ENCODE results near the gene GNAT1. TPM values are rescaled to one million over a fixed set of nuclear protein-coding genes. Genes with fewer than 3 reads are reported as not detected.

GNAT1 gene
- total and polyA plus RNA-seq, 9 donors: not detected

- no peak overlapping the region for H3K27ac ChIP-seq
- intact Hi-C loops (cut with DNase I): no loop called here
- peaks cover 7% of the 10 kb centered on the region for H3K4me1 ChIP-seq (ENCODE audit: insufficient read depth)
- TF ChIP-seq EP300 (IDR thresholded peaks at IDR 0.05): no peak
- TF ChIP-seq CTCF (IDR thresholded peaks at IDR 0.05): no peak
- no peak for TF ChIP-seq POLR2A (IDR thresholded peaks at IDR 0.05)
- DNase-seq: no peak
- no peaks in the 10 kb centered on the region for H3K27me3 ChIP-seq
- peak overlapping the region; percentile 39 for H3K4me3 ChIP-seq
- 47 to 57% (median 54%) methylated on average over 13 of the region's 13 CpGs for WGBS, 3 donors
- no peaks in the 10 kb centered on the region for H3K36me3 ChIP-seq
- H3K9me3 ChIP-seq: no peaks in the 10 kb centered on the region
Observed at GRCh38 chr3:50155891-50156290, 35.5 kb upstream of the GNAT1 start.

- TF ChIP-seq POLR2A (IDR thresholded peaks at IDR 0.05): no peak
- Histone ChIP-seq H3K36me3 (no peaks in the 10 kb centered on the region), H3K9me3 (no peaks in the 10 kb centered on the region), H3K4me1 (ENCODE audit: insufficient read depth) (peaks cover 7% of the 10 kb centered on the region), H3K4me3 (peak overlapping the region; percentile 22), H3K27ac (no peak overlapping the region), H3K27me3 (no peaks in the 10 kb centered on the region)
- intact Hi-C loops (cut with DNase I): no loop called here
- DNase-seq: no peak
- 25 to 27% (median 26%) methylated on average over 20 of the region's 20 CpGs for WGBS, 3 donors
Observed at GRCh38 chr3:50156549-50157493, 34.6 kb upstream of the GNAT1 start.

GRCh38 chr3:50157827-50158529 lies 33.4 kb upstream of the GNAT1 start:
- Histone ChIP-seq H3K4me1 (ENCODE audit: insufficient read depth) (peaks cover 7% of the 10 kb centered on the region), H3K4me3 (no peak overlapping the region), H3K27ac (no peak overlapping the region), H3K36me3 (no peaks in the 10 kb centered on the region), H3K9me3 (no peaks in the 10 kb centered on the region), H3K27me3 (no peaks in the 10 kb centered on the region)
- 79 to 86% (median 85%) methylated on average over 12 of the region's 12 CpGs for WGBS, 3 donors
- intact Hi-C loops (cut with DNase I): no loop called here
- no peak for DNase-seq
- TF ChIP-seq CTCF (IDR thresholded peaks at IDR 0.05): no peak
- TF ChIP-seq EP300 (IDR thresholded peaks at IDR 0.05): no peak
- TF ChIP-seq POLR2A (IDR thresholded peaks at IDR 0.05): no peak

- Histone ChIP-seq H3K27me3 (no peaks in the 10 kb centered on the region), H3K27ac (no peak overlapping the region), H3K4me1 (ENCODE audit: insufficient read depth) (peaks cover 9% of the 10 kb centered on the region), H3K36me3 (no peaks in the 10 kb centered on the region), H3K9me3 (no peaks in the 10 kb centered on the region), H3K4me3 (no peak overlapping the region)
- no peak for DNase-seq
- TF ChIP-seq POLR2A (IDR thresholded peaks at IDR 0.05) (no peak), EP300 (IDR thresholded peaks at IDR 0.05) (no peak), CTCF (IDR thresholded peaks at IDR 0.05) (no peak)
- 76 to 77% (median 76%) methylated on average over 10 of the region's 10 CpGs for WGBS, 3 donors
- intact Hi-C loops (cut with DNase I): no loop called here
Observed at GRCh38 chr3:50158530-50159146, 32.8 kb upstream of the GNAT1 start.

Measured in ovary (tissue), 9 donors.